Ovary (tissue), 3 donors: Measurements from ENCODE around the gene GPA33.

Experiments
- CTCF ChIP-seq, 3 donors: fragments of 450-650 bp in 2 of 3; fragments of 200-600 bp in 1 of 3; IDR thresholded peaks; one replicate each; pipeline versions ENCODE4 v1.5.1 to v1.8.0; 2016 to 2022; ENCODE audit warnings: antibody characterized with exemption in 3 of 3, mild to moderate bottlenecking in 1 of 3
- POLR2A ChIP-seq: fragments of 450-650 bp; IDR thresholded peaks from one replicate; pipeline ENCODE4 v1.6.1; 2017; ENCODE audit warnings: antibody characterized with exemption, mild to moderate bottlenecking, moderate library complexity
- donor health status: DM: no; HTN: no; CAD: no.

- no peak for TF ChIP-seq POLR2A
- TF ChIP-seq CTCF (IDR thresholded peaks at IDR 0.05) = no peak
Observed at GRCh38 chr1:167052389-167052788, 37.8 kb downstream of the GPA33 start.
